Measurements from ENCODE around the gene VPS13A. TPM values are rescaled to one million over a fixed set of nuclear protein-coding genes. Genes with fewer than 3 reads are reported as not detected.

VPS13A gene
- total and polyA plus RNA-seq, 8 donors = 3.1 to 87.6 (median 29.2) TPM

- intact Hi-C loops (cut with DNase I; ENCODE audit: low total_unique reads) = no loop called here
- H3K4me3 ChIP-seq = no peak overlapping the region
- WGBS, 5 donors = 78 to 81% (median 80%) methylated on average over 4 of the region's 4 CpGs
- DNase-seq = no peak
- no peak overlapping the region for H3K27ac ChIP-seq
- H3K27me3 ChIP-seq = peaks cover 0 to 4% (median 0%) of the 10 kb centered on the region in 3 donors
- no peak for TF ChIP-seq CTCF (IDR thresholded peaks at IDR 0.05)
- TF ChIP-seq EP300 (IDR thresholded peaks at IDR 0.05) = no peak
- no peak for TF ChIP-seq POLR2AphosphoS5 (IDR thresholded peaks at IDR 0.05)
- no peak for TF ChIP-seq POLR2A (IDR thresholded peaks at IDR 0.05)
- peaks cover 0 to 1% (median 0%) of the 10 kb centered on the region in 4 donors for H3K4me1 ChIP-seq
- no peaks in the 10 kb centered on the region for H3K36me3 ChIP-seq
- no peaks in the 10 kb centered on the region for H3K9me3 ChIP-seq
These were observed 15.0 kb upstream of the VPS13A start for GRCh38 chr9:77162366-77162765.

GRCh38 chr9:77163884-77164283 is 13.4 kb upstream of the VPS13A start:
- TF ChIP-seq CTCF (IDR thresholded peaks at IDR 0.05) = no peak
- TF ChIP-seq POLR2AphosphoS5 (IDR thresholded peaks at IDR 0.05) = no peak
- no peak for TF ChIP-seq POLR2A (IDR thresholded peaks at IDR 0.05)
- no peak for TF ChIP-seq EP300 (IDR thresholded peaks at IDR 0.05)
- Histone ChIP-seq H3K4me1 (no peaks in the 10 kb centered on the region), H3K36me3 (no peaks in the 10 kb centered on the region), H3K27me3 (peaks cover 0 to 4% (median 0%) of the 10 kb centered on the region in 3 donors), H3K4me3 (no peak overlapping the region), H3K27ac (no peak overlapping the region), H3K9me3 (no peaks in the 10 kb centered on the region)
- DNase-seq = peak in 1 of 2 donors; percentile 9
- WGBS, 5 donors = 24 to 38% (median 28%) methylated on average over 4 of the region's 4 CpGs
- intact Hi-C loops (cut with DNase I; ENCODE audit: low total_unique reads) = no loop called here

- H3K27me3 ChIP-seq = no peaks in the 10 kb centered on the region
- intact Hi-C loops (cut with DNase I; ENCODE audit: low total_unique reads) = no loop called here
- WGBS, 5 donors = 74 to 82% (median 78%) methylated on average over 4 of the region's 4 CpGs
- H3K9me3 ChIP-seq = no peaks in the 10 kb centered on the region
- no peak for DNase-seq
- H3K36me3 ChIP-seq = no peaks in the 10 kb centered on the region
- TF ChIP-seq POLR2A (IDR thresholded peaks at IDR 0.05) = no peak
- TF ChIP-seq CTCF (IDR thresholded peaks at IDR 0.05) = no peak
- TF ChIP-seq EP300 (IDR thresholded peaks at IDR 0.05) = no peak
- no peak for TF ChIP-seq POLR2AphosphoS5 (IDR thresholded peaks at IDR 0.05)
- H3K4me1 ChIP-seq = no peaks in the 10 kb centered on the region
- H3K27ac ChIP-seq = no peak overlapping the region
- H3K4me3 ChIP-seq = no peak overlapping the region
These were observed 11.1 kb upstream of the VPS13A start for GRCh38 chr9:77166193-77166592.

- H3K36me3 ChIP-seq = no peaks in the 10 kb centered on the region
- no peaks in the 10 kb centered on the region for H3K9me3 ChIP-seq
- no peak for DNase-seq
- H3K27me3 ChIP-seq = no peaks in the 10 kb centered on the region
- WGBS, 5 donors = 61 to 87% (median 77%) methylated on average over 2 of the region's 2 CpGs
- H3K4me1 ChIP-seq = peaks cover 0 to 2% (median 2%) of the 10 kb centered on the region in 4 donors
- intact Hi-C loops (cut with DNase I; ENCODE audit: low total_unique reads) = no loop called here
- no peak overlapping the region for H3K27ac ChIP-seq
- TF ChIP-seq POLR2A (IDR thresholded peaks at IDR 0.05) (no peak), CTCF (IDR thresholded peaks at IDR 0.05) (no peak), EP300 (IDR thresholded peaks at IDR 0.05) (no peak), POLR2AphosphoS5 (IDR thresholded peaks at IDR 0.05) (no peak)
- no peak overlapping the region for H3K4me3 ChIP-seq
These were observed 6.2 kb upstream of the VPS13A start for GRCh38 chr9:77170991-77171699.
